Activated CD8-positive, alpha-beta memory T cell treated with anti-CD3 and anti-CD28 coated beads, Interleukin-2, amount 10 ng/mL, durations not matched to agents 7 days and 5 days (primary cell): ENCODE results near the gene LRP10. TPM values are rescaled to one million over a fixed set of nuclear protein-coding genes. Genes with fewer than 3 reads are reported as not detected.
A peak's percentile ranks its signal among the peaks of the same experiment; 100 is the strongest.
"Not testable (repeated sequence)": the region's sequence is repeated elsewhere in the genome, so short reads cannot be mapped to it uniquely, and the experiment has no call there.

Source experiments
- ATAC-seq: fragments of 150-1000 bp; cut with Tn5 transposase; one replicate; pipeline ENCODE4 v1.10.0; 2021; ENCODE audit warnings: moderate library complexity
- CTCF ChIA-PET: fragments of 350-600 bp; sonication (Branson Sonifier 250); formaldehyde crosslinking; loops from one replicate; lab custom pipeline; 2021; ENCODE audit warnings: antibody characterized with exemption; lab: Charles Lee
- DNase-seq: peaks from one replicate; pipeline ENCODE4 v3.0.0-alpha.2; 2020
- H3K27ac Mint-ChIP-seq: one replicate; pipeline ENCODE4 v1.8.0; 2021; ENCODE audit warnings: mild to moderate bottlenecking, mixed read lengths
- H3K27me3 Mint-ChIP-seq: one replicate; pipeline ENCODE4 v1.8.0; 2021; ENCODE audit warnings: mixed read lengths
- H3K36me3 Mint-ChIP-seq: one replicate; pipeline ENCODE4 v1.8.0; 2021; ENCODE audit warnings: mild to moderate bottlenecking, mixed read lengths
- H3K4me1 Mint-ChIP-seq: one replicate; pipeline ENCODE4 v1.8.0; 2021; ENCODE audit warnings: mixed read lengths
- H3K4me3 Mint-ChIP-seq: one replicate; pipeline ENCODE4 v1.8.0; 2021; ENCODE audit warnings: mild to moderate bottlenecking, moderate library complexity, mixed read lengths
- H3K9me3 Mint-ChIP-seq: one replicate; pipeline ENCODE4 v1.8.0; 2022; ENCODE audit warnings: low read depth, mixed read lengths
- total RNA-seq, 2 experiments: library from RNA; stranded (reverse); gene quantifications; one replicate each; pipeline ENCODE4 v1.2.3, GENCODE V29; 2021

The LRP10 gene
- total RNA-seq, 2 experiments from 2014 or later: 59.0 to 60.1 TPM

DNA sequence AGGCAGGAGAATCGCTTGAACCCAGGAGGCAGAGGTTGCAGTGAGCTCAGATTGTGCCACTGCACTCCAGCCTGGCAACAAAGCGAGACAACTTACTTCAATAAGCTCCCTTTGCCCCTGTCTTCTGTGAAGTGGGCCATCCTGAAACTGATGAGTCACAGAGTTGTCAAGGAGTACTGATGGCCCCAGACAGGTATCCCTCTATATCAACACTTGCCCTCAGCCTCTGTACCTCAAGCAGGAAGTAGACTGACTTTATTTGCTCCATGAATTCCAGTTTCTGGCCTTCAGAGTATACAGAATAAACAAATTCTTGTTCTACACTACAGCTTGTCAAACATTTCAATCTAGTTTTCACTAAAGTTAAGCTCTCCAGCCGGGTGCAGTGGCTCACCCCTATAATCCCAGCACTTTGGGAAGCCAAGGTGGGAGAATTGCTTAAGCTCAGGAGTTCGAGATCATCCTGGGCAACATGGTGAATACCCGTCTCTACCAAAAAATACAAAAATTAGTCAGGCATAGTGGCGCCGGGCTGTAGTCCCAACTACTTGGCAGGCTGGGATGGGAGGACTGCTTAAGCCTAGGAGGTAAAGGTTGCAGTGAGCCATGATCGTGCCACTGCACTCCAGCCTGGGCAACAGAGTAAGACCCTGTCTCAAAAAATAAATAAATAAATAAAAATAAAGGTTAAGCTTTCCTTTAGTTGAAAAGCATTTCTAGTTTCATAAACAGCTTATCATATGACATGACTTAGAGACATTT is 16.4 kb upstream of the LRP10 start:
- Mint-ChIP-seq H3K27me3 (peaks cover 37% of the 10 kb centered on the region), H3K9me3 (peaks cover 2% of the 10 kb centered on the region), H3K4me3 (no peak overlapping the region), H3K27ac (no peak overlapping the region), H3K36me3 (peaks cover 8% of the 10 kb centered on the region), H3K4me1 (peaks cover 45% of the 10 kb centered on the region)
- no peak for DNase-seq
- CTCF ChIA-PET: interaction anchor here (0.6 to 10.2 kb wide), 21 partner anchors 9 to 355 kb away, joined by 3 to 239 read pairs (median 5); partner anchors contain the start of genes ABHD4, LRP10, MMP14 and MRPL52
- no peak for ATAC-seq

- CTCF ChIA-PET: interaction anchor here (1.2 to 10.2 kb wide), 5 partner anchors 16 to 286 kb away, joined by 3 to 239 read pairs (median 57); partner anchors contain the start of genes LRP10 and MRPL52
- H3K9me3 Mint-ChIP-seq: peaks cover 4% of the 10 kb centered on the region
- DNase-seq (no peak), ATAC-seq (no peak)
- H3K4me1 Mint-ChIP-seq: peaks cover 39% of the 10 kb centered on the region
- H3K4me3 Mint-ChIP-seq: no peak overlapping the region
- H3K27me3 Mint-ChIP-seq: peaks cover 47% of the 10 kb centered on the region
- H3K36me3 Mint-ChIP-seq: peaks cover 10% of the 10 kb centered on the region
- H3K27ac Mint-ChIP-seq: no peak overlapping the region
Measured at GRCh38 chr14:22856428-22856827, 15.1 kb upstream of the LRP10 start.

DNA sequence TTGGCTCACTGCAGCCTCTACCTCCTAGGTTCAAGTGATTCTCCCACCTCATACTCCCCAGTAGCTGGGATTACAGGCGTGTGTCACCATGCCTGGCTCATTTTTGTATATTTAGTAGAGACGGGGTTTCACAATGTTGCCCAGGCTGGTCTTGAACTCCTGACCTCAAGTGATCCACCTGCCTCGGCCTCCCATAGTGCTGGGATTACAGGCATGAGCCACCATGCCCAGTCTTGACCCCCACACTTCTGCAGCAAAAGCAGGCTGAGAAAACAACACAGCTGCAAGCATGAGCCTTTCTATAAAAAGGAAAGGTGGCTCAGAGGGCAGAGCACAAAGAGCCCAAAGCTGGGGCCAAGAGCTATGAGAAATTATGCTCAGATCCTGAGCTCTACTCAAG is 11.2 kb upstream of the LRP10 start:
- DNase-seq, ATAC-seq, H3K4me3 Mint-ChIP-seq, H3K27ac Mint-ChIP-seq: not testable (repeated sequence)
- CTCF ChIA-PET: interaction anchor here (1.0 to 9.0 kb wide), 8 partner anchors 7 to 290 kb away, joined by 3 to 61 read pairs (median 6); partner anchors contain the start of genes LRP10 and PRMT5
- H3K36me3 Mint-ChIP-seq: peaks cover 19% of the 10 kb centered on the region
- H3K4me1 Mint-ChIP-seq: peaks cover 17% of the 10 kb centered on the region
- peaks cover 11% of the 10 kb centered on the region for H3K9me3 Mint-ChIP-seq
- H3K27me3 Mint-ChIP-seq: peaks cover 51% of the 10 kb centered on the region

GRCh38 chr14:22861651-22862050 is 9.9 kb upstream of the LRP10 start:
- CTCF ChIA-PET: interaction anchor here (0.6 to 9.0 kb wide), 7 partner anchors 9 to 120 kb away, joined by 3 to 61 read pairs (median 5); partner anchors contain the start of genes AJUBA and LRP10
- H3K4me1 Mint-ChIP-seq: peaks cover 14% of the 10 kb centered on the region
- no peak overlapping the region for H3K4me3 Mint-ChIP-seq
- DNase-seq (no peak), ATAC-seq (no peak)
- peaks cover 43% of the 10 kb centered on the region for H3K27me3 Mint-ChIP-seq
- peaks cover 9% of the 10 kb centered on the region for H3K9me3 Mint-ChIP-seq
- peaks cover 16% of the 10 kb centered on the region for H3K36me3 Mint-ChIP-seq
- no peak overlapping the region for H3K27ac Mint-ChIP-seq

- peaks cover 22% of the 10 kb centered on the region for H3K27me3 Mint-ChIP-seq
- no peak for ATAC-seq
- CTCF ChIA-PET: interaction anchor here (1.3 to 9.0 kb wide), 2 partner anchors 12 to 42 kb away, joined by 4 to 45 read pairs; no protein-coding TSS in a partner anchor
- peaks cover 1% of the 10 kb centered on the region for H3K4me1 Mint-ChIP-seq
- no peak overlapping the region for H3K27ac Mint-ChIP-seq
- no peak overlapping the region for H3K4me3 Mint-ChIP-seq
- peaks cover 9% of the 10 kb centered on the region for H3K9me3 Mint-ChIP-seq
- H3K36me3 Mint-ChIP-seq: peaks cover 11% of the 10 kb centered on the region
- DNase-seq: no peak
Measured at GRCh38 chr14:22864979-22865378, 6.6 kb upstream of the LRP10 start.

DNA sequence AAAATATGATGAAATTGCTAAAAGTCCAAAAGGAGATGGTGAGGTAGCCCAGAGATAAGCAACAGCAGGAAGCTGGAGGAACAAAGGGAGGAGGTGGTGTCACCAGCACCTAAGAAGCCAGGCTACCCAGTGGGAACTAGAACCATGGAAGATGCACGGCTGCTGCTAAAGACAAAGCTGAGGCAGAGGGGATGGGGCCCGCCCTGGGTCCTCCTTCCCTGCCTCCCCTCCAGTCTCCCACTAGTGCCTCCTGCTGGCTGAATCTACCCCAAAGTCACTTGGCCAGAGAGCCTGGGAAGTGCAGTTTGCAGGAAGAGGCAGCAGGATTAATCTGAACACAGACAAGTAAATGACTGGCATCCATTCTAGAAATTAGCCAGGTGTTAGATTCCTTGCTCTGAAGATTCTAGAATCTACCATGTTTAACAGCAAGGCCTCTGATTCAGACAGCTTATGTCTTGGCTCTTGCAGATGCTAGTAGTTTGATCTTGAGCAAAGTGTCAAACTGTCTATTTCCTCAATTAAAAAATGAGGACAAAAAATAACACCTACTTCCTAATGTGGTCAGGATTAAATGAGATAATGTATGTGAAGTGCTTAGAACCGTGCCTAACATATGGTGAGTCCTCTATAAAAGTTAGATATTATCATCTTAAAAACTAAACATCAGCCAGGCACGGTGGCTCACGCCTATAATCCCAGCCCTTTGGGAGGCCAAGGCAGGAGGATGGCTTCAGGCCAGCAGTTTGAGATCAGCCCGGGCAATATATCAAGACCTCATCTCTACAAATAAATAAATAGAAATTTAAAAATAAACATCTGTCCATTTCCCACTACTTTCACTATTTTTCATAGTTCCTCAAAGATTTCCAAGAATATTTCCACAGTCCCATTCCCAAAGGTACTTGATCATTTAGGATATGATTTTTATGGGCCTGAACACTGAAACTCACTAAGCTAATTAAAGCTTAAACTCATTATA is 5.8 kb upstream of the LRP10 start:
- peaks cover 10% of the 10 kb centered on the region for H3K36me3 Mint-ChIP-seq
- peaks cover 9% of the 10 kb centered on the region for H3K4me1 Mint-ChIP-seq
- peaks cover 9% of the 10 kb centered on the region for H3K9me3 Mint-ChIP-seq
- H3K27ac Mint-ChIP-seq: no peak overlapping the region
- peaks cover 18% of the 10 kb centered on the region for H3K27me3 Mint-ChIP-seq
- DNase-seq (no peak), ATAC-seq (no peak)
- no peak overlapping the region for H3K4me3 Mint-ChIP-seq
- CTCF ChIA-PET: interaction anchor here (0.6 to 9.0 kb wide), 7 partner anchors 13 to 307 kb away, joined by 3 to 45 read pairs (median 3); partner anchors contain the start of genes RBM23 and REM2

GRCh38 chr14:22866874-22867273 is 4.7 kb upstream of the LRP10 start:
- no peak for ATAC-seq
- Mint-ChIP-seq H3K4me1 (peaks cover 12% of the 10 kb centered on the region), H3K27ac (no peak overlapping the region), H3K36me3 (peaks cover 4% of the 10 kb centered on the region), H3K27me3 (peaks cover 7% of the 10 kb centered on the region), H3K4me3 (no peak overlapping the region), H3K9me3 (peaks cover 2% of the 10 kb centered on the region)
- CTCF ChIA-PET: interaction anchor here (1.0 to 9.0 kb wide), 5 partner anchors 14 to 51 kb away, joined by 3 to 45 read pairs (median 3); partner anchors contain the start of genes RBM23 and REM2
- no peak for DNase-seq

GRCh38 chr14:22870811-22871223 is 723 bp upstream of the LRP10 start:
- Mint-ChIP-seq H3K4me1 (peaks cover 30% of the 10 kb centered on the region), H3K4me3 (peak overlapping the region; percentile 88), H3K27me3 (no peaks in the 10 kb centered on the region), H3K27ac (peak overlapping the region; percentile 98), H3K36me3 (peaks cover 15% of the 10 kb centered on the region), H3K9me3 (no peaks in the 10 kb centered on the region)
- no peak for DNase-seq
- CTCF ChIA-PET: interaction anchor here (0.6 to 5.6 kb wide), 12 partner anchors 10 to 312 kb away, joined by 3 to 126 read pairs (median 24); partner anchors contain the start of genes OXA1L, PRMT5, RBM23 and REM2
- ATAC-seq: peak; percentile 50

DNA sequence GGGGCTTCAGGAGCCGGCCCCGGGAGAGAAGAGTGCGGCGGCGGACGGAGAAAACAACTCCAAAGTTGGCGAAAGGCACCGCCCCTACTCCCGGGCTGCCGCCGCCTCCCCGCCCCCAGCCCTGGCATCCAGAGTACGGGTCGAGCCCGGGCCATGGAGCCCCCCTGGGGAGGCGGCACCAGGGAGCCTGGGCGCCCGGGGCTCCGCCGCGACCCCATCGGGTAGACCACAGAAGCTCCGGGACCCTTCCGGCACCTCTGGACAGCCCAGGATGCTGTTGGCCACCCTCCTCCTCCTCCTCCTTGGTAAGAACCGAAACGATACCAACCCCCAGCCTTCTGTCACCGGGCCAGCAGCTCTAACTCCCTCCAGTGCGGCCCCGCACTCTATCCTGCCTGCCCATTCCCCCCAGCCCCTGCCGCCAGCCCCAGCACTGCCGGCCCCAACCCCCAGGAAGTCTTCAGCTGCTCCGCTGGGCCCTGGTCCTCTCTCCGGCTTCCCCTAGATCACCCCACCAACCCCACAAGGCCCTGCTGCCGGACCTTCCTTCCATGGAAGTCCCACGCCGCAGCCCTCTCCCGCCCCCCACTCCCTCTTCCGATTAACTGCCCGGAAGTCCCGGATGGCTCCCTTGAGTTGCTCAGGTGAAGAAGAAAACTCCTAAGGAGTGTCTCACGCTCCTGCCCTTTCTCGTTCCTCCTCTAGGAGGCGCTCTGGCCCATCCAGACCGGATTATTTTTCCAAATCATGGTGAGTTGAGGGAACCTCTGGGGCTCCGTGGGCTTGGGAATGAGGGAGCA is 693 bp downstream of the LRP10 start:
- Mint-ChIP-seq H3K4me3 (peak overlapping the region; percentile 88), H3K9me3 (no peaks in the 10 kb centered on the region), H3K4me1 (peaks cover 32% of the 10 kb centered on the region), H3K27me3 (no peaks in the 10 kb centered on the region), H3K27ac (peak overlapping the region; percentile 98), H3K36me3 (peaks cover 19% of the 10 kb centered on the region)
- DNase-seq (peak; percentile 80), ATAC-seq (peak; percentile 43)
- CTCF ChIA-PET: interaction anchor here (0.6 to 5.6 kb wide), 26 partner anchors 12 to 362 kb away, joined by 3 to 126 read pairs (median 5); partner anchors contain the start of genes AJUBA, OXA1L, PRMT5 and RBM23

DNA sequence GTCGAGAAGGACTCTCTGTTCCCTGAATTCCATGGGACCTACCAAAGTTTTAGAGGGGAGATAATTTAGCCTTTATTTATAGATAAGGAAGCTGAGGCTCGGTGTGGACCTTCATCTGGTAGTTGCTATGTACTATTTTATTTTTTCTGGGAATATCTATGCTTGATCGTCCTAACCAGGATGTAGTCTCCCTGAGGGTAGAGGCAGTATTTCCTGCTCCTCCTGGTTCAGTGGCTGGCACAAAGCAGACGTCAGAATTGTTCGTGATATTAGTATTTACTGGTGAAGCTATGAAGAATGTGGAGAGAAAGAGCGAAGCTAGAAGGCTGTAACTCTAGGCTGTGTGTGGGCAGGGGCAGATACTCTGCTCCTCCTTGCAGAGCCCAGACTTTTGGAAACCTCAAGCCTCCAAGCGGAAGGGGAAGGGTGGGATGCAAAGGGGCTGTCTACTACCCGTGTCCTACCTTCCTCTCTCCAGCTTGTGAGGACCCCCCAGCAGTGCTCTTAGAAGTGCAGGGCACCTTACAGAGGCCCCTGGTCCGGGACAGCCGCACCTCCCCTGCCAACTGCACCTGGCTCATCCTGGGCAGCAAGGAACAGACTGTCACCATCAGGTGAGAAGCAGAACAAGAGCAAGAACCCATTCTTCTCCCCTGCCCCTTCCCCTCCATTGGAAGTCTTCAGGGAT is 1.4 kb downstream of the LRP10 start:
- DNase-seq (no peak), ATAC-seq (no peak)
- Mint-ChIP-seq H3K4me1 (peaks cover 32% of the 10 kb centered on the region), H3K4me3 (peak overlapping the region; percentile 88), H3K27ac (peak overlapping the region; percentile 80), H3K9me3 (no peaks in the 10 kb centered on the region), H3K27me3 (no peaks in the 10 kb centered on the region), H3K36me3 (peaks cover 25% of the 10 kb centered on the region)
- CTCF ChIA-PET: interaction anchor here (0.8 to 5.6 kb wide), 24 partner anchors 12 to 345 kb away, joined by 3 to 126 read pairs (median 8); partner anchors contain the start of genes AJUBA, OXA1L, PRMT5 and RBM23

DNA sequence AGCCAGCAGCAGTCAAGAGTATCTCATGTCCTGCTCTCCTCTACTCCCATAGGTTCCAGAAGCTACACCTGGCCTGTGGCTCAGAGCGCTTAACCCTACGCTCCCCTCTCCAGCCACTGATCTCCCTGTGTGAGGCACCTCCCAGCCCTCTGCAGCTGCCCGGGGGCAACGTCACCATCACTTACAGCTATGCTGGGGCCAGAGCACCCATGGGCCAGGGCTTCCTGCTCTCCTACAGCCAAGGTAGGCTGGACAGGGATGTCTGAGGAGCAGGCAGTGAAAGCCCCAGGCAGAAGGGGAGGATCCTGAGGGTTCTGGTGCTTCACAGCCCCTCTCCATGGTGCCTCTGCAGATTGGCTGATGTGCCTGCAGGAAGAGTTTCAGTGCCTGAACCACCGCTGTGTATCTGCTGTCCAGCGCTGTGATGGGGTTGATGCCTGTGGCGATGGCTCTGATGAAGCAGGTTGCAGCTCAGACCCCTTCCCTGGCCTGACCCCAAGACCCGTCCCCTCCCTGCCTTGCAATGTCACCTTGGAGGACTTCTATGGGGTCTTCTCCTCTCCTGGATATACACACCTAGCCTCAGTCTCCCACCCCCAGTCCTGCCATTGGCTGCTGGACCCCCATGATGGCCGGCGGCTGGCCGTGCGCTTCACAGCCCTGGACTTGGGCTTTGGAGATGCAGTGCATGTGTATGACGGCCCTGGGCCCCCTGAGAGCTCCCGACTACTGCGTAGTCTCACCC is 3.6 kb downstream of the LRP10 start:
- Mint-ChIP-seq H3K27ac (no peak overlapping the region), H3K9me3 (no peaks in the 10 kb centered on the region), H3K4me1 (peaks cover 28% of the 10 kb centered on the region), H3K4me3 (no peak overlapping the region), H3K36me3 (peaks cover 27% of the 10 kb centered on the region), H3K27me3 (no peaks in the 10 kb centered on the region)
- DNase-seq (no peak), ATAC-seq (no peak)
- CTCF ChIA-PET: interaction anchor here (1.7 to 5.6 kb wide), 3 partner anchors 11 to 27 kb away, joined by 4 to 126 read pairs (median 61); partner anchors contain the start of gene REM2
